ENCODE measurements around the gene TPM2. TPM values are rescaled to one million over a fixed set of nuclear protein-coding genes. Genes with fewer than 3 reads are reported as not detected.

TPM2 gene
- total and polyA plus RNA-seq, 7 donors = 6,047 to 16,334 (median 9,199) TPM

DNA sequence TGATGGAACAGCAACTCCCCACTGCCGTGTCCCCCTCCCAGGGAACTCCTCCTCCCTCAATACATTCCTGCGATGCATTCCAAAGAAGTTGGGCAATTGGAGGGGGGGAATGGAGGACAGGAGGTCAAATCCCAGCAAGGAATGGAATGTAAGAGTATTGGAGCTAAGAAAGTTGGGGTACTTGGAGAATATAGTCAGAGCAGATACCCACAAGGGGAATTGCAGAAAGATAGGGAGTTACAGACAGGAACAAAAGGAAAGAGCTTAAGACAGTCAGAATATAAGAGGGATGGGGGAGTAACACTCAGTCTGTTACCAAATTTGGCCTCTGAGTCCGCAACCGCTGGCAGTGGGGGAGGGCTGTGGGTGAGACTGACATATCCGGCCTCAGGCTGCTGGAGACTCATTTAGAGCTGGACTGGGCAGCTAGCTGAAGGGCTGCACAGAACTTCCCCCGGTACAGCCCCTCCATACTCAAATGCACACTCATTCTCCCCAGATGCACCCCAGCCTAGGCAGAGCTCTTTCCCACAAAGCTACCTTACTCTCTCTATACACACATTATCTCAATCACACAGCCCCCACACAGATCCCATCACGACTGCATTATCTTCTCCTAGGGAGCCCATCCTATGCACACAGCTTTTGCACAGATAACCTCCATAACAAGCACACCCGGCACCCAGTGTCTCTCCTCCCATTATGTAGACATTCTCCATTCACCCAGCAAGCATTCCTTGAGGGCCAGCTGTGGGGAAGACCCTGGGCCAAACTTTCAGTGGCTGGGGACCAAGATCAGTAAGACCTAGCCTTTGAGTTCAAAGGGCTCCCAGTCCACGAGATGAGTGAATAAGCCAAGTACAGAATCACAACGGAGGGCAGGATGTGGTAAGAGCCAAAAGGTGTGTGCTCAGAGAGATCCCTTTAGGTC lies 38.6 kb upstream of the TPM2 start:
- Histone ChIP-seq H3K9me3 (no peaks in the 10 kb centered on the region), H3K4me1 (peaks cover 49% of the 10 kb centered on the region), H3K27me3 (ENCODE audit: insufficient read depth in 3 of 3, low read length in 2 of 3) (no peaks in the 10 kb centered on the region), H3K36me3 (ENCODE audit: insufficient read depth in 1 of 2, low read depth in 1 of 2) (peaks cover 17 to 36% of the 10 kb centered on the region in 2 donors), H3K4me3 (peak overlapping the region; percentile 82), H3K27ac (peak overlapping the region; percentile 98)
- peak; percentile 83 to 89 for DNase-seq
- 4 to 9% (median 5%) methylated on average over 10 of the region's 10 CpGs for WGBS, 3 donors
- ATAC-seq = peak; percentile 53 to 65 (median 60)
- intact Hi-C loops (cut with DNase I) = loop anchor here (2.0 kb wide), 1 partner anchor 38 kb away; no protein-coding TSS in a partner anchor
- TF ChIP-seq, protein P1, sequence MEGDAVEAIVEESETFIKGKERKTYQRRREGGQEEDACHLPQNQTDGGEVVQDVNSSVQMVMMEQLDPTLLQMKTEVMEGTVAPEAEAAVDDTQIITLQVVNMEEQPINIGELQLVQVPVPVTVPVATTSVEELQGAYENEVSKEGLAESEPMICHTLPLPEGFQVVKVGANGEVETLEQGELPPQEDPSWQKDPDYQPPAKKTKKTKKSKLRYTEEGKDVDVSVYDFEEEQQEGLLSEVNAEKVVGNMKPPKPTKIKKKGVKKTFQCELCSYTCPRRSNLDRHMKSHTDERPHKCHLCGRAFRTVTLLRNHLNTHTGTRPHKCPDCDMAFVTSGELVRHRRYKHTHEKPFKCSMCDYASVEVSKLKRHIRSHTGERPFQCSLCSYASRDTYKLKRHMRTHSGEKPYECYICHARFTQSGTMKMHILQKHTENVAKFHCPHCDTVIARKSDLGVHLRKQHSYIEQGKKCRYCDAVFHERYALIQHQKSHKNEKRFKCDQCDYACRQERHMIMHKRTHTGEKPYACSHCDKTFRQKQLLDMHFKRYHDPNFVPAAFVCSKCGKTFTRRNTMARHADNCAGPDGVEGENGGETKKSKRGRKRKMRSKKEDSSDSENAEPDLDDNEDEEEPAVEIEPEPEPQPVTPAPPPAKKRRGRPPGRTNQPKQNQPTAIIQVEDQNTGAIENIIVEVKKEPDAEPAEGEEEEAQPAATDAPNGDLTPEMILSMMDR (IDR thresholded peaks at IDR 0.05) = no peak

DNA sequence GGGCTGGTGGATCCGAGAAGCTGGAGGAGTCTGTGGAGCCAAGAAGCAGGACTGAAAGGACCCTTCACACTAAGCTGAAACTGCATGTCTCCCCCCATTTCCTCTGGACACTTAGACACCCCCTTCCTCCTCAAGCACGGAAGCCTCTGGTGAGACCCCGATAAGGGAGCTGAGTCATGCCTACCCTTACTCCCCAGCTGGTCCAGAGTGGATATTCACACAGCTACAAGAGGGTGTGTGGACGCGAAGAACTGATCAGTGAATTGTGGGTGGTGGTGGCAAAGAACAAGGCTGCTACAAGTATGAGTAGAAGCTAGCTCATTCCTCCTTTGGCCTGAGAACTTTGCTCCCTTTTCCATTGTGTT lies 37.9 kb upstream of the TPM2 start:
- Histone ChIP-seq H3K4me3 (peak overlapping the region; percentile 82), H3K36me3 (ENCODE audit: insufficient read depth in 1 of 2, low read depth in 1 of 2) (peaks cover 20 to 39% of the 10 kb centered on the region in 2 donors), H3K4me1 (peaks cover 45% of the 10 kb centered on the region), H3K27me3 (ENCODE audit: insufficient read depth in 3 of 3, low read length in 2 of 3) (no peaks in the 10 kb centered on the region), H3K27ac (peak overlapping the region; percentile 98), H3K9me3 (no peaks in the 10 kb centered on the region)
- ATAC-seq = no peak
- DNase-seq = no peak
- TF ChIP-seq, protein P1 (IDR thresholded peaks at IDR 0.05) = no peak
- intact Hi-C loops (cut with DNase I) = loop anchor here (2.0 kb wide), 1 partner anchor 37 kb away; no protein-coding TSS in a partner anchor
- WGBS, 3 donors = 60 to 70% (median 67%) methylated on average over 5 of the region's 5 CpGs

DNA sequence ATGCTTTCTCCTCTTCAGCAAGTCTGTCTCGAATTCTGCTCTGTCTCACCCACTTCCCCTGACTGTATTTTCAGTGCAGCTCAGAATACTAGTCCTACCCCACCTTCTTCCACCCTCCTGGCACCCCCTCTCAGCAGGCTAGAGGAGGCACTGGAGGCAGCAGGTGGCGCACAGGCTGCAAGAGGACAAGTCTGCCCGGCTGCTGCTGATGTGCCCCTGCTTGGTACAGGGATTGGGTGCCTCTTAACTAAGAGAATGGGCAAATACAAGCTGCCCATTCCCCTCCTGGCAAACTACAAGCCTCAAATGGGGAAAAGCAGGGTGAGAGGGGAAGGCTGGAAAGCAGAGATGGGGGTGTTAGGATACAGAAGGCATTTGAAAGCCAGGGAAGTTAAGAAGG lies 37.2 kb upstream of the TPM2 start:
- TF ChIP-seq, protein P1 (IDR thresholded peaks at IDR 0.05) = no peak
- intact Hi-C loops (cut with DNase I) = no loop called here
- peak overlapping the region; percentile 82 for H3K4me3 ChIP-seq
- 53 to 66% (median 58%) methylated on average over 3 of the region's 3 CpGs for WGBS, 3 donors
- H3K27me3 ChIP-seq (ENCODE audit: insufficient read depth in 3 of 3, low read length in 2 of 3) = no peaks in the 10 kb centered on the region
- peak overlapping the region; percentile 98 for H3K27ac ChIP-seq
- DNase-seq (no peak), ATAC-seq (no peak)
- no peaks in the 10 kb centered on the region for H3K9me3 ChIP-seq
- peaks cover 45% of the 10 kb centered on the region for H3K4me1 ChIP-seq
- peaks cover 24 to 46% of the 10 kb centered on the region in 2 donors for H3K36me3 ChIP-seq (ENCODE audit: insufficient read depth in 1 of 2, low read depth in 1 of 2)

DNA sequence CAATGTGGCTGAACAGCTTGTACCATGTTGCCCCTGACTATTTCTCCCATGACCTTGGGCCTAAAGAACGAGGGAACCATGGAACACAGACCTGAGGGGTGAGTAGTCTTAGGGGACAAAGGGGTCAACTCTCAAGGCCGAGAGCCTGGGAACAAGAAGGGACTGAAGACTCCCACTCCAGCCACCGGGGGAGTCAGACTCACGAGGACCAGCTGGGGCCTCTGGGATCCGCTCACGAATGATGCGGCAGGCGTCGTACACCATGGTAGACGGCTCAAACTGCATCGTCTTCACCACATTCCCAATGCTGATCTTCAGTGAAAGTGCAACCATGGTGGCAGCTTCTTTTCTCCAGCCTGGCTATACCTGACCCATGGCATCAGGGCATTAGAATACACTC lies 35.6 kb upstream of the TPM2 start:
- H3K4me1 ChIP-seq = peaks cover 37% of the 10 kb centered on the region

More for the DNA sequence above, 35.6 kb upstream of the TPM2 start:
- Histone ChIP-seq H3K36me3 (ENCODE audit: insufficient read depth in 1 of 2, low read depth in 1 of 2) (peaks cover 30 to 62% of the 10 kb centered on the region in 2 donors), H3K4me3 (no peak overlapping the region), H3K27ac (no peak overlapping the region), H3K27me3 (ENCODE audit: insufficient read depth in 3 of 3, low read length in 2 of 3) (no peaks in the 10 kb centered on the region), H3K9me3 (no peaks in the 10 kb centered on the region)
- intact Hi-C loops (cut with DNase I) = loop anchor here in 1 of 2 donors (2.0 kb wide), 1 partner anchor 27 kb away; no protein-coding TSS in a partner anchor
- 88 to 93% (median 89%) methylated on average over 11 of the region's 11 CpGs for WGBS, 3 donors
- TF ChIP-seq, protein P1 (IDR thresholded peaks at IDR 0.05) = no peak
- DNase-seq (no peak), ATAC-seq (no peak)

All from psoas muscle (tissue), 8 donors.